ENCODE data around the gene NLGN4Y. TPM values are rescaled to one million over a fixed set of nuclear protein-coding genes. Genes with fewer than 3 reads are reported as not detected.

Gene NLGN4Y
- total RNA-seq, 1 experiment from 2014 or later: not detected

DNA sequence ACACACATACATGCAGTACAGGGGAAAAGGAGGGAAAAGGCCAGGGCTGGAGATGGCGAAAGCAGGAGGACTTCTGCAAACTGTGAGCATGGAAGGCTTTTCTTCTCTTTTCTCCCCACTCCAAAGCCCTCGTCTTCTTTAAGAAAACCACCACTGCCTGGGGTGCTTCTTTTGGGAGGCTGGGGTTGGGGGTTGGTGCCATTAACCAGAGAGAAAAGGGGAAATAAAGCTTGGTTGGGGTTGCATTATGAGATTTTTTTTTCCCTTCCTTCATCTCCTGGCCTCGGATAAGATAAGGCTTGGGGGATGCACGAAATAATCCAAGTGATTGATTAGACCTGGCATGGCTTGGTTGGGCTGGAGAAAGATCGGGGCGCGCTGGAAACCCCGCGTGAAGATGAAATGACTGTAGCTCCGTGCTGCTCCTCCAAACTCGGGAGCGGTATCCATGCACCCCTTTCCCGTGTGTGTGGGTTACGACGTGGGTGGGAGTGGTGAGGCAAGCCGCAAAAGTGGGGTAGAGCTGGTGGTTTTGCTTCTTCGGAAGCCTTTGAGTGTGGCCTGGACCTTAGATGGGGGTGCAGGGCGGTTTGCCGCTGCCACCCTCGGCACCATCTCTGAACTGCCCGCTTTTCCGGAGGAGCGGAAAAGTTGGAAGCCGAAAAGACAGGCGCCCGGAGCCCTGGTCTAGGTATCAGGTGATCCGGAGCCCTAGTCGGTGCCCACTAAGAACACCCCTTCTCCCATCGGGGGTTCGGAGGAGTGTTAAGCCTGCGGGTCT lies 648 bp upstream of the NLGN4Y start:
- no peak overlapping the region for H3K27ac ChIP-seq (ENCODE audit: low read length)
- TF ChIP-seq SIN3A (IDR thresholded peaks at IDR 0.05; ENCODE audit: borderline replicate concordance, insufficient read depth, low read depth, low read length): no peak
- TF ChIP-seq REST (IDR thresholded peaks at IDR 0.05; ENCODE audit: insufficient read depth in 1 of 2, low read depth in 2 of 2, low read length in 1 of 2): no peak
- TF ChIP-seq POLR2AphosphoS5 (IDR thresholded peaks at IDR 0.05; ENCODE audit: low read depth, low read length): no peak
- TF ChIP-seq, protein P1, sequence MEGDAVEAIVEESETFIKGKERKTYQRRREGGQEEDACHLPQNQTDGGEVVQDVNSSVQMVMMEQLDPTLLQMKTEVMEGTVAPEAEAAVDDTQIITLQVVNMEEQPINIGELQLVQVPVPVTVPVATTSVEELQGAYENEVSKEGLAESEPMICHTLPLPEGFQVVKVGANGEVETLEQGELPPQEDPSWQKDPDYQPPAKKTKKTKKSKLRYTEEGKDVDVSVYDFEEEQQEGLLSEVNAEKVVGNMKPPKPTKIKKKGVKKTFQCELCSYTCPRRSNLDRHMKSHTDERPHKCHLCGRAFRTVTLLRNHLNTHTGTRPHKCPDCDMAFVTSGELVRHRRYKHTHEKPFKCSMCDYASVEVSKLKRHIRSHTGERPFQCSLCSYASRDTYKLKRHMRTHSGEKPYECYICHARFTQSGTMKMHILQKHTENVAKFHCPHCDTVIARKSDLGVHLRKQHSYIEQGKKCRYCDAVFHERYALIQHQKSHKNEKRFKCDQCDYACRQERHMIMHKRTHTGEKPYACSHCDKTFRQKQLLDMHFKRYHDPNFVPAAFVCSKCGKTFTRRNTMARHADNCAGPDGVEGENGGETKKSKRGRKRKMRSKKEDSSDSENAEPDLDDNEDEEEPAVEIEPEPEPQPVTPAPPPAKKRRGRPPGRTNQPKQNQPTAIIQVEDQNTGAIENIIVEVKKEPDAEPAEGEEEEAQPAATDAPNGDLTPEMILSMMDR (IDR thresholded peaks at IDR 0.05): no peak
- TF ChIP-seq TCF7L2 (IDR thresholded peaks at IDR 0.05; ENCODE audit: low read depth, low read length): no peak
- ATAC-seq (no peak), DNase-seq (ENCODE audit: low read depth, low spot score) (no peak)
- no peaks in the 10 kb centered on the region for H3K27me3 ChIP-seq (ENCODE audit: control insufficient read depth, insufficient read depth, low read length)
- intact Hi-C loops (cut with micrococcal nuclease; ENCODE audit: unreplicated experiment): no loop called here
- no peaks in the 10 kb centered on the region for H3K4me1 ChIP-seq (ENCODE audit: control insufficient read depth, insufficient read depth, low read length)
- POLR2A ChIA-PET: no interaction called here
- H3K9me3 ChIP-seq (ENCODE audit: control insufficient read depth, insufficient read depth, low read depth, low read length): no peaks in the 10 kb centered on the region
- no peak overlapping the region for H3K4me3 ChIP-seq (ENCODE audit: low read depth in 2 of 2, low read length in 2 of 2)
- CTCF ChIA-PET: no interaction called here
- no TSS peak for BruUV-seq (replicated peaks)
- no peaks in the 10 kb centered on the region for H3K36me3 ChIP-seq (ENCODE audit: control insufficient read depth, insufficient read depth, low read length)
- in situ Hi-C loops (cut with HindIII; ENCODE audit: low pct_unique_long_range_greater_than_20kb, low sequenced_read_pairs): no loop called here

DNA sequence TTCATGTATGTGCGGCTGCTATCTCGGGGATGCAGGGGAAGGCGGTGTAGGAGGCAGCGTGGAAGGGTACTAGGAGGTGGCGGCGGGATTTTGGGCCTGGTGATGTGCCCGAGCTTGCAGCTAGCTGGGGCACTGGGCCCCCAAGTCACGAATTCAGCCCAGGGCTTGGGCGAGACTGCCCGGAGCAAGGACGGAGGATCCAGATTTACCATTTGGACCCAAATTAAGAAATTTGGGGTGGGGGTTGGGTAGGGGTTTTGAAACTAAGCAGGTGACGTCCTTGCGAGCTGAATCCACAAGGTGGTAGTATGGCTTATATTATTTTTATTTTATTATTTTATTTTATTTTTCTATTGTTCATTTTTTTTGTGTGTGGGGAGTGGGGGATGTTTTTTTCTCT lies 986 bp downstream of the NLGN4Y start:
- Histone ChIP-seq H3K27me3 (ENCODE audit: control insufficient read depth, insufficient read depth, low read length) (no peaks in the 10 kb centered on the region), H3K4me1 (ENCODE audit: control insufficient read depth, insufficient read depth, low read length) (no peaks in the 10 kb centered on the region), H3K9me3 (ENCODE audit: control insufficient read depth, insufficient read depth, low read depth, low read length) (no peaks in the 10 kb centered on the region), H3K36me3 (ENCODE audit: control insufficient read depth, insufficient read depth, low read length) (no peaks in the 10 kb centered on the region), H3K4me3 (ENCODE audit: low read depth in 2 of 2, low read length in 2 of 2) (no peak overlapping the region), H3K27ac (ENCODE audit: low read length) (no peak overlapping the region)
- in situ Hi-C loops (cut with HindIII; ENCODE audit: low pct_unique_long_range_greater_than_20kb, low sequenced_read_pairs) (no loop called here), intact Hi-C loops (cut with micrococcal nuclease; ENCODE audit: unreplicated experiment) (no loop called here)
- DNase-seq (ENCODE audit: low read depth, low spot score) (no peak), ATAC-seq (no peak)
- CTCF ChIA-PET: no interaction called here
- no TSS peak for BruUV-seq (replicated peaks)
- TF ChIP-seq TCF7L2 (IDR thresholded peaks at IDR 0.05; ENCODE audit: low read depth, low read length) (no peak), POLR2AphosphoS5 (IDR thresholded peaks at IDR 0.05; ENCODE audit: low read depth, low read length) (no peak), SIN3A (IDR thresholded peaks at IDR 0.05; ENCODE audit: borderline replicate concordance, insufficient read depth, low read depth, low read length) (no peak), REST (IDR thresholded peaks at IDR 0.05; ENCODE audit: insufficient read depth in 1 of 2, low read depth in 2 of 2, low read length in 1 of 2) (no peak)
- TF ChIP-seq, protein P1 (IDR thresholded peaks at IDR 0.05): no peak
- POLR2A ChIA-PET: no interaction called here
